Calu3 (cell line): Measurements from ENCODE around the gene RPLP2. TPM values are rescaled to one million over a fixed set of nuclear protein-coding genes. Genes with fewer than 3 reads are reported as not detected.

ENCODE experiments used
- BruUV-seq: library from RNA; stranded (reverse); fragments of 400-500 nt; replicated peaks from 2 replicates; lab custom pipeline; 2021; lab: Mats Ljungman, UMichigan
- CTCF ChIA-PET: fragments of 300-600 bp; sonication (Branson Sonifier 250); formaldehyde crosslinking; loops from one replicate; lab custom pipeline; 2022; ENCODE audit warnings: antibody characterized with exemption; lab: Charles Lee
- DNase-seq: peaks from one replicate; pipeline ENCODE4 v3.0.0; 2022
- H3K27ac Mint-ChIP-seq: one replicate; pipeline ENCODE4 v1.8.0; 2022; ENCODE audit warnings: mixed read lengths; ENCODE audit not compliant: unreplicated experiment
- H3K27me3 Mint-ChIP-seq: one replicate; pipeline ENCODE4 v1.8.0; 2022; ENCODE audit warnings: mixed read lengths; ENCODE audit not compliant: unreplicated experiment
- H3K36me3 Mint-ChIP-seq: one replicate; pipeline ENCODE4 v1.8.0; 2022; ENCODE audit warnings: mild to moderate bottlenecking, moderate library complexity, mixed read lengths; ENCODE audit not compliant: insufficient read depth, unreplicated experiment
- H3K4me1 Mint-ChIP-seq: one replicate; pipeline ENCODE4 v1.8.0; 2022; ENCODE audit warnings: mild to moderate bottlenecking, low read depth, mixed read lengths; ENCODE audit not compliant: unreplicated experiment
- H3K4me3 Mint-ChIP-seq: one replicate; pipeline ENCODE4 v1.8.0; 2022; ENCODE audit warnings: mild to moderate bottlenecking, low read depth, moderate library complexity, mixed read lengths; ENCODE audit not compliant: unreplicated experiment
- H3K9me3 Mint-ChIP-seq: one replicate; pipeline ENCODE4 v1.8.0; 2022; ENCODE audit warnings: low read depth, mixed read lengths; ENCODE audit not compliant: unreplicated experiment
- CTCF ChIP-seq: fragments of 200-600 bp; IDR thresholded peaks from one replicate; pipeline ENCODE4 v1.8.0; 2022; ENCODE audit warnings: antibody characterized with exemption; ENCODE audit not compliant: unreplicated experiment
- intact Hi-C: fragments of 100-400 bp; cut with micrococcal nuclease; formaldehyde crosslinking; loops from one replicate; pipeline ENCODE4 v1.10.0; 2022; ENCODE audit not compliant: unreplicated experiment
- total RNA-seq: library from RNA; stranded (reverse); gene quantifications from 2 replicates; pipeline ENCODE4 v1.2.3, GENCODE V29; 2022

RPLP2 gene
- total RNA-seq, 1 experiment from 2014 or later = 1,381 TPM

GRCh38 chr11:837990-838307 is 28.2 kb downstream of the RPLP2 start:
- H3K4me3 Mint-ChIP-seq = peak overlapping the region; percentile 21
- peaks cover 15% of the 10 kb centered on the region for H3K4me1 Mint-ChIP-seq
- CTCF ChIA-PET = interaction anchor here (1.0 kb wide), 1 partner anchor 14 kb away, joined by 6 read pairs; no protein-coding TSS in a partner anchor

GRCh38 chr11:838441-839279 is 28.9 kb downstream of the RPLP2 start:
- peak; percentile 45 for TF ChIP-seq CTCF
- no peak for DNase-seq
- Mint-ChIP-seq H3K27ac (peak overlapping the region; percentile 43), H3K4me1 (peaks cover 21% of the 10 kb centered on the region), H3K36me3 (peaks cover 98% of the 10 kb centered on the region), H3K27me3 (no peaks in the 10 kb centered on the region), H3K9me3 (no peaks in the 10 kb centered on the region), H3K4me3 (peak overlapping the region; percentile 30)
- intact Hi-C loops = no loop called here
- CTCF ChIA-PET = interaction anchor here (1.0 kb wide), 1 partner anchor 14 kb away, joined by 6 read pairs; no protein-coding TSS in a partner anchor
- TSS peak; percentile 10 for BruUV-seq

More at GRCh38 chr11:837990-838307, 28.2 kb downstream of the RPLP2 start:
- H3K36me3 Mint-ChIP-seq = peaks cover 98% of the 10 kb centered on the region
- no peak for TF ChIP-seq CTCF
- no TSS peak for BruUV-seq
- intact Hi-C loops = no loop called here
- H3K27me3 Mint-ChIP-seq = no peaks in the 10 kb centered on the region
- no peak for DNase-seq
- no peaks in the 10 kb centered on the region for H3K9me3 Mint-ChIP-seq
- H3K27ac Mint-ChIP-seq = peak overlapping the region; percentile 33

- Mint-ChIP-seq H3K9me3 (no peaks in the 10 kb centered on the region), H3K4me1 (peaks cover 23% of the 10 kb centered on the region), H3K36me3 (peaks cover 96% of the 10 kb centered on the region), H3K27ac (peak overlapping the region; percentile 43), H3K27me3 (no peaks in the 10 kb centered on the region), H3K4me3 (no peak overlapping the region)
- BruUV-seq = no TSS peak
- CTCF ChIA-PET = no interaction called here
- TF ChIP-seq CTCF = no peak
- no peak for DNase-seq
- intact Hi-C loops = no loop called here
These were observed 29.5 kb downstream of the RPLP2 start for GRCh38 chr11:839280-839623.

GRCh38 chr11:839875-840617 is 30.3 kb downstream of the RPLP2 start:
- intact Hi-C loops = no loop called here
- CTCF ChIA-PET = interaction anchor here (0.6 kb wide), 1 partner anchor 714 kb away, joined by 6 read pairs; no protein-coding TSS in a partner anchor
- H3K27me3 Mint-ChIP-seq = no peaks in the 10 kb centered on the region
- no peaks in the 10 kb centered on the region for H3K9me3 Mint-ChIP-seq
- H3K27ac Mint-ChIP-seq = peak overlapping the region; percentile 68
- no peak for TF ChIP-seq CTCF
- H3K4me1 Mint-ChIP-seq = peaks cover 23% of the 10 kb centered on the region
- DNase-seq = no peak
- H3K36me3 Mint-ChIP-seq = peaks cover 92% of the 10 kb centered on the region
- no TSS peak for BruUV-seq
- H3K4me3 Mint-ChIP-seq = peak overlapping the region; percentile 77
